ENCODE data around the gene KCNE1.

The KCNE1 gene

DNA sequence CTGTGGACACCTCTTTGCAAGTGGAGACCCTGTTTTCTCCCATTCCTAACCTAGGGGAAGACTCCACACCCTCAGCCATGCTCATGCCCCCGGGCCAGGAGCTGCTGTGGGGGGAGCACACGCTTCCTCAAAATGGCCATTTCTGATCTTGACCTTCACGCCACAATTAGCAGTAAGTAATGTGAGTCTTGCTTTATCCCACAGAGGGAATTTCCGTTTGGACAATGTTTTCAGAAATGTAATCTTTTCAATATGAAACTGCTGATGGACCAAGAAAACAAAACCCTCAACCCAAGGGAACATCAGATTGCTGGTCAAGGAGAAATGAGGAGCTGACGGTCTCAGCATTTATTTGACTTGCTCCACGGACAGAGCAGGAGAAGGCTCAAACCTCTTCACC, 8.3 kb upstream of the KCNE1 start:
- Mint-ChIP-seq H3K27ac (no peak overlapping the region), H3K4me1 (peaks cover 35% of the 10 kb centered on the region), H3K9me3 (no peaks in the 10 kb centered on the region), H3K4me3 (no peak overlapping the region), H3K27me3 (ENCODE audit: low read depth, poor library complexity) (peaks cover 17% of the 10 kb centered on the region), H3K36me3 (ENCODE audit: low read depth) (peaks cover 7% of the 10 kb centered on the region)
- TF ChIP-seq, protein P1, sequence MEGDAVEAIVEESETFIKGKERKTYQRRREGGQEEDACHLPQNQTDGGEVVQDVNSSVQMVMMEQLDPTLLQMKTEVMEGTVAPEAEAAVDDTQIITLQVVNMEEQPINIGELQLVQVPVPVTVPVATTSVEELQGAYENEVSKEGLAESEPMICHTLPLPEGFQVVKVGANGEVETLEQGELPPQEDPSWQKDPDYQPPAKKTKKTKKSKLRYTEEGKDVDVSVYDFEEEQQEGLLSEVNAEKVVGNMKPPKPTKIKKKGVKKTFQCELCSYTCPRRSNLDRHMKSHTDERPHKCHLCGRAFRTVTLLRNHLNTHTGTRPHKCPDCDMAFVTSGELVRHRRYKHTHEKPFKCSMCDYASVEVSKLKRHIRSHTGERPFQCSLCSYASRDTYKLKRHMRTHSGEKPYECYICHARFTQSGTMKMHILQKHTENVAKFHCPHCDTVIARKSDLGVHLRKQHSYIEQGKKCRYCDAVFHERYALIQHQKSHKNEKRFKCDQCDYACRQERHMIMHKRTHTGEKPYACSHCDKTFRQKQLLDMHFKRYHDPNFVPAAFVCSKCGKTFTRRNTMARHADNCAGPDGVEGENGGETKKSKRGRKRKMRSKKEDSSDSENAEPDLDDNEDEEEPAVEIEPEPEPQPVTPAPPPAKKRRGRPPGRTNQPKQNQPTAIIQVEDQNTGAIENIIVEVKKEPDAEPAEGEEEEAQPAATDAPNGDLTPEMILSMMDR (IDR thresholded peaks at IDR 0.05): no peak
- DNase-seq: no peak

DNA sequence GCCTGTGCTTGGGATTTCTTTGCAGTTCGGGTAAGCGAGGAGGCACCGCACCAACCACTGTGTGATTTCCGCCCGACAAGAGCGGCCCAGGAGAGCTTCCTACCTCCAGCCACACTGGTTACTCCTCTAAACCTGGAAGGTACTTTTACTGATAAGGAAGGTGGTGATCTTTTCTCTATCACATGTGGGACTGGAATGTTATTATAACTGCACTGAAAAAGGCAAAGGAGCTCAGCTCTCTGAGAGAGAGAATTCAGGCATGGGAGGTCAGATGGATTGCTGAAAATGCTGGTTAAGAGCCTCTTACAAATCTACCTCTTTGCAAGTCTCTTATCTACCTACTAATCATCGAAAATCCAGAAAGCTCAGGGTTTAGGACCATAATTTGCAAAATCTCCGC, 7.7 kb upstream of the KCNE1 start:
- no peak for DNase-seq
- peaks cover 7% of the 10 kb centered on the region for H3K36me3 Mint-ChIP-seq (ENCODE audit: low read depth)
- TF ChIP-seq, protein P1 (IDR thresholded peaks at IDR 0.05): no peak
- no peak overlapping the region for H3K4me3 Mint-ChIP-seq
- H3K9me3 Mint-ChIP-seq: no peaks in the 10 kb centered on the region
- H3K4me1 Mint-ChIP-seq: peaks cover 29% of the 10 kb centered on the region
- no peak overlapping the region for H3K27ac Mint-ChIP-seq
- H3K27me3 Mint-ChIP-seq (ENCODE audit: low read depth, poor library complexity): peaks cover 11% of the 10 kb centered on the region

DNA sequence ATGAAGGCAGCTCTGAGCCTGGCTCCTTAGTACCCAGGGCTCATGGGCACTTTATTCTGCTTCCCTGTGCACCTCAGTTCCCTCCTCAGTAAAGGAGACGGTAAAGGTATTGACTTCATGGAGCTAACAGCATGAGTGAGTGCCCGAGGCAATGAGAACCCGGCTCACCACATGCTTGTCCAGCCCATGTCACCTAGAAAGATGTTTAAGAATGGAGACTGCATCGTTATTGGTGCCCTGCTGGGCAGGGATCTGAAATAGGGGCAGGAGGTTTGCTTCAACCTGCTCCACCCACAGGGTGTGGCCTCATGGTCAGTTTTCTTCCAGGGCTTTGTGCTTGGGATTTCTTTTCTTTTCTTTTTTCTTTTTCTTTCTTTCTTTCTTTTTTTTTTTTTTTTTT, 7.0 kb upstream of the KCNE1 start:
- TF ChIP-seq, protein P1 (IDR thresholded peaks at IDR 0.05): no peak
- Mint-ChIP-seq H3K27ac (no peak overlapping the region), H3K9me3 (no peaks in the 10 kb centered on the region), H3K36me3 (ENCODE audit: low read depth) (peaks cover 7% of the 10 kb centered on the region), H3K4me1 (peaks cover 22% of the 10 kb centered on the region), H3K27me3 (ENCODE audit: low read depth, poor library complexity) (peaks cover 6% of the 10 kb centered on the region), H3K4me3 (no peak overlapping the region)
- DNase-seq: no peak

DNA sequence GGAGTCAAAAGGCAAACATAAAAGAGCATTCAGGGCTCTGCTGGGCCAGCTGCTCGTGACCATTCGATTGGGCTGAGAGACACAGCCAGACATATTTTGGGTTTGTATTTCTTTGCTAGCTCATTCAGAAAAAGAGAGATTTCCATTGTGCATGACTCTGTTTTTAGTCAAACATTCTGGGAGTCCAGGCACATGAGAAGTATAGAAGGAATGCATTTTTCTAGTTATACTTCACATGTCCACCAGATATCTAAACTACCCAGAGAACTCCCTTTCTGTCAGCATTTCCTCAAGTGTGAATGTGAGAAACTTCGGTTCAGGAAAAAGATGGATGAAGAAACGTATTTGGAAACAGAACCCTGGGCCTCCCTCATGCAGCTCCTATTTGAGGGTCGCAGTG, 6.3 kb upstream of the KCNE1 start:
- Mint-ChIP-seq H3K9me3 (no peaks in the 10 kb centered on the region), H3K36me3 (ENCODE audit: low read depth) (peaks cover 7% of the 10 kb centered on the region), H3K27ac (no peak overlapping the region), H3K27me3 (ENCODE audit: low read depth, poor library complexity) (peaks cover 3% of the 10 kb centered on the region), H3K4me1 (peaks cover 21% of the 10 kb centered on the region), H3K4me3 (no peak overlapping the region)
- TF ChIP-seq, protein P1 (IDR thresholded peaks at IDR 0.05): no peak
- DNase-seq: no peak

DNA sequence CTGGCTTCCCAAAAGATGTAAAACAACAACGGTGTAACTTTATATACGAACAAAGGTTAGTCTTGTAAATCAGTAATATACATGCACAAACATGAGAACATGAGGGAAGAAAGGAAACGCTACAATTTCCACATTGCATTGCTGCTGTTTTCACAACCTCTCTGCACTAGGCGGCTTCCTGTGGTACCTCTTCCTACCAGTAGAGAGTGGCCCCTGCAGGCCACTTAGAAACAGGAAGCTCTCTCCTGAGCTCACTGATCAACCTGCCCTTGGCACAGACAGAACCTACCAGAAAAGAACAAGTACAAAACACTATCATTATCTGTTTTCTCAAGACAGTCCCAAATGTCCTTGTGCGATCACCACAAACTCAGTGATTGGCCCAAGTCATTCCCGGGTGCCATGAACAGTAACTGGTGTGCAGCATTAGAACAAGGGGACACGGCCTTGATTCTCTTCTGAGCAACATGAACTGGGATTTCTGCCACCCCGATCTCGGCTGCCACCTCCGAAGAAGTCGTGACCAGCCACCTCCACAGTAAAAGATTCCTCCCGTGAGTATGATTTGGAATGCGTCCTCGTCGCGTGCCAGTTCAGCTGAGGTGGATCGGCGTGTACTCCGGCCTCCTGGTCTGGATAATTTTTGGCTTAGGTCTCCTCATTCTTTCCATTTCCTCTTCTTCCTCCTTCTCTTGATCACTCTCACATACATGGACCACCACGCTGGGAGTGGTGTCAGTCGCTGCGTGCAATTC, 5.7 kb upstream of the KCNE1 start:
- H3K9me3 Mint-ChIP-seq: no peaks in the 10 kb centered on the region
- TF ChIP-seq, protein P1 (IDR thresholded peaks at IDR 0.05): peak; percentile 10
- H3K4me1 Mint-ChIP-seq: peaks cover 15% of the 10 kb centered on the region
- no peak overlapping the region for H3K4me3 Mint-ChIP-seq
- no peak overlapping the region for H3K27ac Mint-ChIP-seq
- no peaks in the 10 kb centered on the region for H3K27me3 Mint-ChIP-seq (ENCODE audit: low read depth, poor library complexity)
- H3K36me3 Mint-ChIP-seq (ENCODE audit: low read depth): peaks cover 7% of the 10 kb centered on the region
- no peak for DNase-seq

DNA sequence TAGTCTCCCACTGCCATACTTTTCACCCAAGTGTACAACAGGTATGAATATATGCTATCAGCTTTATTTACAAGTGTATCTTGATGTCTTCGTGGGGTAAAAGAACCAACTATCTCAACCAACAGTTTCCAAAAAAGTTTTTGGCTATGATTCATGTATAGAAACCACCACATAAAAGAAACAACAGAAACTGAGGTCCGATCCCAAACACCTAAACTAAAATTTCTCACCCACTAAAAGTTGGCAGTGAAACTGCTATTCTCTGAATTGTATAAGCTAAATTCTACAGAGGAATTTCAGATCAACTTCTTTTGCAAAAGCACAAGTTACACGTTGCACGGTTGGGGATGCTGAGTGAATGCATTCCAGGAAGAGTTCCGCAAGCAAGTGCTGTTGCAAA, 5.0 kb upstream of the KCNE1 start:
- no peaks in the 10 kb centered on the region for H3K9me3 Mint-ChIP-seq
- H3K27me3 Mint-ChIP-seq (ENCODE audit: low read depth, poor library complexity): no peaks in the 10 kb centered on the region
- H3K36me3 Mint-ChIP-seq (ENCODE audit: low read depth): peaks cover 7% of the 10 kb centered on the region
- DNase-seq: no peak
- no peak overlapping the region for H3K4me3 Mint-ChIP-seq
- H3K4me1 Mint-ChIP-seq: peaks cover 9% of the 10 kb centered on the region
- TF ChIP-seq, protein P1 (IDR thresholded peaks at IDR 0.05): no peak
- no peak overlapping the region for H3K27ac Mint-ChIP-seq
